WI38 (cell line): ENCODE data around the gene FNDC3B.

Experiments
- H3K4me3 ChIP-seq: 2 replicates; pipeline ENCODE4 v1.5.1; 2011; ENCODE audit warnings: low read depth, mild to moderate bottlenecking, control low read depth, low read length
- CTCF ChIP-seq: IDR thresholded peaks from 2 replicates; pipeline ENCODE4 v1.5.1; 2012; ENCODE audit warnings: low read depth, mild to moderate bottlenecking, control low read depth, low read length

Gene FNDC3B

GRCh38 chr3:172097585-172097984 lies 58.2 kb downstream of the FNDC3B start:
- TF ChIP-seq CTCF, result no peak
- no peak overlapping the region for H3K4me3 ChIP-seq

- no peak overlapping the region for H3K4me3 ChIP-seq
- TF ChIP-seq CTCF, result no peak
Measured at GRCh38 chr3:172098698-172099494, 59.5 kb downstream of the FNDC3B start.

GRCh38 chr3:172099495-172099808 lies 60.1 kb downstream of the FNDC3B start:
- no peak overlapping the region for H3K4me3 ChIP-seq
- no peak for TF ChIP-seq CTCF

GRCh38 chr3:172100482-172100881 lies 61.1 kb downstream of the FNDC3B start:
- H3K4me3 ChIP-seq, result no peak overlapping the region
- TF ChIP-seq CTCF, result no peak

GRCh38 chr3:172101107-172101506 lies 61.7 kb downstream of the FNDC3B start:
- H3K4me3 ChIP-seq, result no peak overlapping the region
- no peak for TF ChIP-seq CTCF

GRCh38 chr3:172102123-172102882 lies 62.9 kb downstream of the FNDC3B start:
- no peak for TF ChIP-seq CTCF
- H3K4me3 ChIP-seq, result no peak overlapping the region

- H3K4me3 ChIP-seq, result no peak overlapping the region
- TF ChIP-seq CTCF, result no peak
Measured at GRCh38 chr3:172102883-172103310, 63.5 kb downstream of the FNDC3B start.
